HepG2 (cell line): ENCODE measurements around the gene COMMD4. TPM values are rescaled to one million over a fixed set of nuclear protein-coding genes. Genes with fewer than 3 reads are reported as not detected.

ENCODE experiments used
- FLYWCH1 ChIP-seq: sonication (generic); formaldehyde crosslinking; IDR thresholded peaks from 2 replicates; pipeline ENCODE4 v1.8.1; 2023; ENCODE audit warnings: mild to moderate bottlenecking, missing genetic modification reagents
- GATA4 ChIP-seq: sonication (generic); IDR thresholded peaks from 2 replicates; pipeline ENCODE4 v1.6.1; 2016; ENCODE audit warnings: antibody characterized with exemption, low read depth, borderline replicate concordance
- GMEB2 ChIP-seq: IDR thresholded peaks from 2 replicates; pipeline ENCODE4 v1.6.1; 2016; ENCODE audit warnings: missing biosample characterization, missing genetic modification reagents, low read depth
- GZF1 ChIP-seq: sonication (generic); formaldehyde crosslinking; IDR thresholded peaks from 2 replicates; pipeline ENCODE4 v1.5.1; 2020; ENCODE audit warnings: mild to moderate bottlenecking, missing genetic modification reagents
- HCFC1 ChIP-seq: fragments of 150-350 bp; IDR thresholded peaks from 2 replicates; pipeline ENCODE4 v1.6.1; 2014; ENCODE audit warnings: low read depth, low read length
- HOXA9 ChIP-seq: sonication (generic); formaldehyde crosslinking; IDR thresholded peaks from 2 replicates; pipeline ENCODE4 v1.8.1; 2022; ENCODE audit warnings: missing genetic modification reagents, mild to moderate bottlenecking, moderate library complexity, borderline replicate concordance
- IKZF4 ChIP-seq: sonication (generic); formaldehyde crosslinking; IDR thresholded peaks from 2 replicates; pipeline ENCODE4 v1.5.1; 2020; ENCODE audit warnings: borderline replicate concordance, mild to moderate bottlenecking, low read depth, missing genetic modification reagents; ENCODE audit errors: not compliant biosample characterization
- KLF12 ChIP-seq: sonication (generic); formaldehyde crosslinking; IDR thresholded peaks from 2 replicates; pipeline ENCODE4 v1.4.0; 2020; ENCODE audit warnings: missing genetic modification reagents, borderline replicate concordance
- LCORL ChIP-seq, 2 experiments: fragments of 450-650 bp in 1 of 2; sonication (generic) in 1 of 2; formaldehyde crosslinking in 1 of 2; IDR thresholded peaks; 2 replicates each; pipeline versions ENCODE4 v1.5.0 to v1.6.1; 2017 to 2020; ENCODE audit warnings: antibody characterized with exemption in 1 of 2, missing genetic modification reagents in 1 of 2
- NFKB2 ChIP-seq: sonication (generic); formaldehyde crosslinking; IDR thresholded peaks from 2 replicates; pipeline ENCODE4 v1.4.0; 2020; ENCODE audit warnings: missing genetic modification reagents, borderline replicate concordance
- NR2F6 ChIP-seq, 2 experiments: IDR thresholded peaks; 2 replicates each; pipeline ENCODE4 v1.6.1; 2016; ENCODE audit warnings: antibody characterized with exemption in 1 of 2, mild to moderate bottlenecking in 1 of 2
- PHB2 ChIP-seq: fragments of 450-650 bp; IDR thresholded peaks from 2 replicates; pipeline ENCODE4 v1.6.1; 2018; ENCODE audit not compliant: partially characterized antibody
- PTBP1 ChIP-seq: fragments of 200-400 bp; formaldehyde crosslinking; IDR thresholded peaks from 2 replicates; pipeline ENCODE4 v1.6.1; 2018; ENCODE audit warnings: low read length, low read depth; ENCODE audit not compliant: poor library complexity, severe bottlenecking
- RAD21 ChIP-seq: fragments of 450-650 bp; formaldehyde crosslinking; IDR thresholded peaks from 2 replicates; pipeline ENCODE4 v1.5.0; 2020; ENCODE audit warnings: mild to moderate bottlenecking
- SAP130 ChIP-seq: IDR thresholded peaks from 2 replicates; pipeline ENCODE4 v1.6.1; 2016; ENCODE audit warnings: low read depth
- TSC22D2 ChIP-seq: sonication (generic); formaldehyde crosslinking; IDR thresholded peaks from 2 replicates; pipeline ENCODE4 v1.5.1; 2020; ENCODE audit warnings: missing genetic modification reagents, mild to moderate bottlenecking, borderline replicate concordance
- ZFP36L2 ChIP-seq: sonication (generic); formaldehyde crosslinking; IDR thresholded peaks from 2 replicates; pipeline ENCODE4 v1.4.0; 2020; ENCODE audit warnings: missing genetic modification reagents
- ZKSCAN8 ChIP-seq: IDR thresholded peaks from 2 replicates; pipeline ENCODE4 v1.6.1; 2016; ENCODE audit warnings: borderline replicate concordance, missing genetic modification reagents, missing compliant biosample characterization
- ZNF143 ChIP-seq: sonication (generic); formaldehyde crosslinking; IDR thresholded peaks from 2 replicates; pipeline ENCODE4 v1.4.0; 2020; ENCODE audit warnings: missing genetic modification reagents
- ZNF468 ChIP-seq: sonication (generic); formaldehyde crosslinking; IDR thresholded peaks from 2 replicates; pipeline ENCODE4 v1.8.0; 2022; ENCODE audit warnings: mild to moderate bottlenecking, moderate library complexity, missing genetic modification reagents
- ZNF546 ChIP-seq: sonication (generic); formaldehyde crosslinking; conservative IDR thresholded peaks from 2 replicates; pipeline ENCODE4 v1.8.1; 2023; ENCODE audit warnings: mild to moderate bottlenecking, missing genetic modification reagents
- ZNF558 ChIP-seq: sonication (generic); formaldehyde crosslinking; IDR thresholded peaks from 2 replicates; pipeline ENCODE4 v1.9.0; 2022; ENCODE audit warnings: mild to moderate bottlenecking, missing genetic modification reagents, borderline replicate concordance
- ZNF670 ChIP-seq: sonication (generic); formaldehyde crosslinking; IDR thresholded peaks from 2 replicates; pipeline ENCODE4 v1.8.0; 2022; ENCODE audit warnings: mild to moderate bottlenecking, missing genetic modification reagents, borderline replicate concordance
- polyA plus RNA-seq, 8 experiments: library from polyadenylated mRNA; depleted of rRNA in 3 of 8; stranded (reverse) in 7 of 8; unstranded in 1 of 8; fragments of >200 nt; fragmentation: Illumina TruSeq in 4 of 8; extraction: Trizol in 4 of 8; gene quantifications; 2 replicates each; pipeline versions ENCODE4 v1.2.1 to v1.2.3, GENCODE V29; 2011 to 2016; ENCODE audit warnings: low read depth in 4 of 8, missing spikeins in 1 of 8, mixed read lengths in 1 of 8; ENCODE audit not compliant: insufficient read depth in 1 of 8
- total RNA-seq, 5 experiments: library from RNA; depleted of rRNA; stranded (reverse); fragments of >200 nt; fragmentation: Illumina TruSeq; extraction: Trizol; gene quantifications; 2 replicates each; pipeline ENCODE4 v1.2.3, GENCODE V29; 2016; ENCODE audit warnings: low read depth in 1 of 5
- TF ChIP-seq, protein P1 (sequence below): sonication (generic); formaldehyde crosslinking; conservative IDR thresholded peaks from 2 replicates; pipeline ENCODE4 v1.4.0; 2020; ENCODE audit warnings: mild to moderate bottlenecking, missing genetic modification reagents, moderate library complexity
- TF ChIP-seq, protein P2 (sequence below): sonication (generic); formaldehyde crosslinking; IDR thresholded peaks from 2 replicates; pipeline ENCODE4 v1.8.1; 2023; ENCODE audit warnings: mild to moderate bottlenecking, missing genetic modification reagents

COMMD4 gene
- total and polyA plus RNA-seq, 2 of the 13 experiments (the other 11 are each of a cell fraction or from before 2014, with no cell fraction given), result 45.8 to 89.9 TPM

DNA sequence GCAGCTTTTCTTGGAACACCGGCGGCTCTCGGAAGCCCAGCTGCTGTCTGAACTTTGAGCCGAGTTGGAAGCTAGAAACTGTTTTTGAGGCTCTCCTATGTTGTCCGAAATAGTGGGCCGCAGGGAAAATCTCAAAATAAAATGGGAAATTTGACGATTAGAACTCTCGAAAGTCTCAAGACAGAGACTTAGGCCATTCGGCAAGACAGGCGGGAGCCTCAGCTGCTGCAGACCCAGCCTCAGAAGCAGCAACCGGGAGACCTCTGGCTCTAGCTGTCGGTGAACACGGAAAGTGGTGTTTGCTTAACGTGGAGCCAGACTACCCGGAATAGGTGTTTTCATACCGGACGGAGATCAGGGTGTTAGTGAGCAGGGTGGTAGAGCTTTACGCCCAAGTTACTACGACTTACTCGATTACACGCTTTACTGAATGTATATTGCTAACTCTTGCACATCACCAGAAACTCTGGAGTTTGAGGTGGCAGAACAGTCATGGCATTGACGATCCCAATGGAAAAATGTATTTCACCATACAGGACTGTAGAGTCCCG is 32.9 kb downstream of the COMMD4 start (continued):
- TF ChIP-seq, protein P1, sequence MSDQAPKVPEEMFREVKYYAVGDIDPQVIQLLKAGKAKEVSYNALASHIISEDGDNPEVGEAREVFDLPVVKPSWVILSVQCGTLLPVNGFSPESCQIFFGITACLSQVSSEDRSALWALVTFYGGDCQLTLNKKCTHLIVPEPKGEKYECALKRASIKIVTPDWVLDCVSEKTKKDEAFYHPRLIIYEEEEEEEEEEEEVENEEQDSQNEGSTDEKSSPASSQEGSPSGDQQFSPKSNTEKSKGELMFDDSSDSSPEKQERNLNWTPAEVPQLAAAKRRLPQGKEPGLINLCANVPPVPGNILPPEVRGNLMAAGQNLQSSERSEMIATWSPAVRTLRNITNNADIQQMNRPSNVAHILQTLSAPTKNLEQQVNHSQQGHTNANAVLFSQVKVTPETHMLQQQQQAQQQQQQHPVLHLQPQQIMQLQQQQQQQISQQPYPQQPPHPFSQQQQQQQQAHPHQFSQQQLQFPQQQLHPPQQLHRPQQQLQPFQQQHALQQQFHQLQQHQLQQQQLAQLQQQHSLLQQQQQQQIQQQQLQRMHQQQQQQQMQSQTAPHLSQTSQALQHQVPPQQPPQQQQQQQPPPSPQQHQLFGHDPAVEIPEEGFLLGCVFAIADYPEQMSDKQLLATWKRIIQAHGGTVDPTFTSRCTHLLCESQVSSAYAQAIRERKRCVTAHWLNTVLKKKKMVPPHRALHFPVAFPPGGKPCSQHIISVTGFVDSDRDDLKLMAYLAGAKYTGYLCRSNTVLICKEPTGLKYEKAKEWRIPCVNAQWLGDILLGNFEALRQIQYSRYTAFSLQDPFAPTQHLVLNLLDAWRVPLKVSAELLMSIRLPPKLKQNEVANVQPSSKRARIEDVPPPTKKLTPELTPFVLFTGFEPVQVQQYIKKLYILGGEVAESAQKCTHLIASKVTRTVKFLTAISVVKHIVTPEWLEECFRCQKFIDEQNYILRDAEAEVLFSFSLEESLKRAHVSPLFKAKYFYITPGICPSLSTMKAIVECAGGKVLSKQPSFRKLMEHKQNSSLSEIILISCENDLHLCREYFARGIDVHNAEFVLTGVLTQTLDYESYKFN (CRISPR knock-in tag), result peak; percentile 79
- no peak for TF ChIP-seq FLYWCH1
- no peak for TF ChIP-seq ZNF468 (CRISPR knock-in tag)
- TF ChIP-seq PTBP1, result no peak
- no peak for TF ChIP-seq KLF12 (CRISPR knock-in tag)
- TF ChIP-seq ZNF546 (CRISPR knock-in tag), result peak; percentile 67
- no peak for TF ChIP-seq IKZF4 (CRISPR knock-in tag)
- TF ChIP-seq HCFC1, result no peak
- TF ChIP-seq ZKSCAN8 (CRISPR knock-in tag), result no peak
- TF ChIP-seq, protein P2, sequence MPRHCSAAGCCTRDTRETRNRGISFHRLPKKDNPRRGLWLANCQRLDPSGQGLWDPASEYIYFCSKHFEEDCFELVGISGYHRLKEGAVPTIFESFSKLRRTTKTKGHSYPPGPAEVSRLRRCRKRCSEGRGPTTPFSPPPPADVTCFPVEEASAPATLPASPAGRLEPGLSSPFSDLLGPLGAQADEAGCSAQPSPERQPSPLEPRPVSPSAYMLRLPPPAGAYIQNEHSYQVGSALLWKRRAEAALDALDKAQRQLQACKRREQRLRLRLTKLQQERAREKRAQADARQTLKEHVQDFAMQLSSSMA (CRISPR knock-in tag), result no peak
- TF ChIP-seq GZF1 (CRISPR knock-in tag), result no peak
- no peak for TF ChIP-seq GMEB2 (CRISPR knock-in tag)
- no peak for TF ChIP-seq ZNF143
- TF ChIP-seq ZNF670 (CRISPR knock-in tag), result no peak
- TF ChIP-seq NFKB2, result no peak
- no peak for TF ChIP-seq ZFP36L2
- TF ChIP-seq SAP130, result peak; percentile 79; the same call in 1 of the 2 replicates
- TF ChIP-seq RAD21, result no peak
- no peak for TF ChIP-seq ZNF558 (CRISPR knock-in tag)
- TF ChIP-seq GATA4, result no peak
- no peak for TF ChIP-seq NR2F6 (IDR thresholded peaks at IDR 0.05)
- no peak; the same call in 1 of the 2 replicates for TF ChIP-seq NR2F6 (CRISPR knock-in tag; IDR thresholded peaks at IDR 0.05)
- no peak for TF ChIP-seq TSC22D2
- no peak for TF ChIP-seq PHB2
- TF ChIP-seq LCORL (IDR thresholded peaks at IDR 0.05), result no peak
- no peak; the same call in none of the 2 replicates for TF ChIP-seq LCORL (CRISPR knock-in tag; IDR thresholded peaks at IDR 0.05)
- TF ChIP-seq HOXA9 (CRISPR knock-in tag), result no peak
